IPS DF 4.7 (cell line): ENCODE measurements around the gene ITIH4.
A peak's percentile ranks its signal among the peaks of the same experiment; 100 is the strongest.

Source experiments
- DNase-seq: peaks from one replicate; pipeline ENCODE4 v3.0.0-alpha.2; 2013; ENCODE audit warnings: low spot score; ENCODE audit errors: extremely low read depth

The ITIH4 gene

DNA sequence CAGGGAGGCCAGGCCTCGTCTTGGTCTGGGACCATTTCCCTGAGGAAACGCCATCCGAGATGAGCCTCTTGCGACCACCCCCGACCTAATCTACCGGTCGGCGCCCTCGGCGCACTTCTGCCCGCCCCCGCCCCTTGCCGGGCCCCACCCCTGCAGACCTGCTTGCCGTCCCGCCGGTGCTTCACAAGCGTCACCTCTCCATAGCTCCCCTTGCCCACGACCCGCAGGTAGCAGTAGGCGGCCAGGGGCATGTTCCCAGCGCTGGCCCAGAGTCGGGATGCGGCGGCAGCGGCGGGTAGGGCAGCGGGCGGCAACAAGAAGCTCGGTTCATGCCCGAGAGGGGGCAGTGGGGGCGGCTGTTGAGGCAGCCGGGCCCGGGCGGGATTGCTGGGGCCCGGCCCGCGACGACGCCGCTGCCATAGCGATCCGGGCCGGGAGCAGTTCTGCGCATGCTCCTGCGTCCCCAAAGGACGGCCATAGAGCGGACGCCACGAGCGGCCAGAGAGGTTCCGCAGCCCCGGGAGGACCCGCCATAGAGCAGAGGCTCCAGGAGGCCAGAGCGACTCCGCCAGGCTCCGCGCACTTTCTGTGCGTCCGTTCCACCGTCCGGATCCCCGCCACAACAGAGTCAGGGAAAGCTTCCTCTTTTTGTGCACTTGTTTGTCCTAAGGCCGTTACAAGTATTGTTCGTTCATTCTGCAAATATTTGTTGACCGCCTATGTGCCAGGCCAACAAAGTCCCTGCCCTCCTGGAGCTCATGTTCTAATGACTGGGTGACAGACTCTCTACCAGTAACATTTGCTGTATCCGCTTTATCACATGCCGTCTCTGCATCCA, 59.8 kb downstream of the ITIH4 start, which contains the start of gene NEK4:
TSS of gene NEK4 (minus strand) at position 445 of the 838 bp plus-strand sequence. CDS start at position 251, 194 bp downstream.
- peak; percentile 58 for DNase-seq

- DNase-seq, result no peak
Measured at GRCh38 chr3:52769786-52770455, 60.6 kb downstream of the ITIH4 start.

DNA sequence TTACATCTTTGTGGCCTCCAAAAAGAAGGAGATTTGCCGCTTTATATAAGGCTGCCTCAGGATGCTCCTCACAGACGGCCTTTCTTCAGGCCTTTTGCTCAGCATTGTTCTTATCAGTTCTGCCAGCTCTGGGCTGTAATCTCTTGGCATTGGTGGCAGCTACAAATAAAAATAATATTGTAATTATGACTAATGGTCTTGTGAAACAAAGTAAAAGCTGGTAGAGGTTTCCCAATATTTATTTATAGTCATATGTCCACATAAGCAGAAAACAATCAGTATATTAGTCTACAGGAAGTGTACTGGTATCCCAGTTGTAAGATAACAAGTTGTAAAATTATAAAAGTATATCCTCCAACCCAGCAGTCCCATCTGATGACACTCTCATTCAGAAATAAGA, 67.0 kb downstream of the ITIH4 start:
- no peak for DNase-seq
